Stimulated activated CD4-positive, alpha-beta T cell treated with anti-CD3 and anti-CD28 coated beads, Interleukin-15, amount 100 ng/mL, for 48 hours (primary cell): ENCODE results near the gene SOX5.
"Not testable (repeated sequence)": the region's sequence is repeated elsewhere in the genome, so short reads cannot be mapped to it uniquely, and the experiment has no call there.

Source experiments
- DNase-seq, 2 donors: peaks; one replicate each; pipeline ENCODE4 v3.0.0-alpha.2; 2020; ENCODE audit warnings: low read depth in 2 of 2

The SOX5 gene

DNA sequence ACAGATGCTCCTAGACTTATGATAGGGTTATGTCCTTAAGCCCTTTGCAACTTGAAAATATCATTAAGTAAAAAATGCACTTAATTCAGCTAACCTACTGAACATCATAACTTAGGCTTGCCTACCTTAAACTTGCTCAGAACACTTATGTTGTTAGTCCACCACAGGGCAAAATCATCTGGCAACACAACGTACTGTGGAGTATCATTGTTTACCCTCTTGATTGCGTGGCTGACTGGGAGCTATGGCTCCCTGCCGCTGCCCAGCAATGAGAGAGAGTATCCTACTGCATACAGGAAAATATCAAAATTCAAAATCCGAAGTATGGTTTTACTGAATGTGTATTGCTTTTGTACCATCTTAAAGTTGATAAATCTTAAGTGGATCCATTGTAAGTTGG lies 105.5 kb downstream of the SOX5 start:
- DNase-seq: no peak

DNA sequence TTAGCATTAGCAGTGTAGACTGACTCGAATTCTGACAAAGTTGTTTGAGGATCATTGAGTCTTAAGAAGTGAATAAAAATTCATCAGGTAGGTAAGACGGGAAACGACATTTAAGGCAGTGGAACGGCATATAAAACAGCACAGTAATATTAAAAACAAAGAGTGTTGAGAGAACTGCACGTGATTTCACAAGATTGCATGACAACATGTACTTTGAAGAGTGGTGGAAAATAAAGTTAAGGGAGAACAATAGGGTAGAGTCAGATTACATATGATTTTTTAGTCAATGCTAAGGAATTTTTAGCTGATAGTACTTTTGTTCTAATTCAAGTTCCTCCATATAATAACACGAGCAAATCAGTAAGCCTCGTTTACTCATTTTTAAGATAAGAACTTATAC lies 115.4 kb downstream of the SOX5 start:
- no peak for DNase-seq

DNA sequence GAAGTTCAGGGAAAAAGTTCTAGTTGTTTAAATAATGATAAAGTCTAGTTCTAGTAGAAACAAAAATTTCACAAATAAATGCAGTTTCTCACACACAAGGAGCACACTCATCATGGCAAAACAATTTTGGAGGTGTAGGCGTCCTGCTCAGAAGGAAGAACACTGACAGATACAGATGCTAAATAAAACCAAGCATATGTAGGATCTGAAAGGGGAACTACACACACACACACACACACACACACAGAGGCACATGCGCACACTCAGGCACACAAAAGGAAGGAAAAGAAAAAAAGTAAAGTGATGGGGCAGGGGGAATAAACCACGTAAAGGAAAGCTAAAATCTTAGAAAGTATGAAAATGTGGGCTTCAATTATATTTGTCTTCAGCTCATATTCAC lies 117.7 kb downstream of the SOX5 start:
- no peak for DNase-seq

DNA sequence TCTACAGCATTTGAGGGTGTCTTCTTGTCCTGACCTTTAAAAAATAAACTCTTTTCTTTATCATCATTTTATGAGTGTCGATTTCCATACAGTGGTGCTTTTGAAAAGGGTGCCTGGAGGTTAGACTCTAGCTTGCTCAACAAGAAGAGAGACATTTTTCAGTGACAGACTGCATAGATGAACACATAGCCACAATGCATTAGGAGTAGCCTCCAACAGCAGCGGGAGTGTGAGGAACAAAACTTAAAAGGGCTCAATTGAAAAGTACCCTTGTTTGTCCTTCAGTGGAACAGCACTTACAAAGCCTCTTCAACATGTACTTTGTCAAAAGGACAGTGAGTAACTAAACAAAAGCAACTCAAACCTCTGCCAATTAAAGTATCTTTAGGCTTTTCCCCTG lies 119.3 kb downstream of the SOX5 start:
- no peak for DNase-seq

DNA sequence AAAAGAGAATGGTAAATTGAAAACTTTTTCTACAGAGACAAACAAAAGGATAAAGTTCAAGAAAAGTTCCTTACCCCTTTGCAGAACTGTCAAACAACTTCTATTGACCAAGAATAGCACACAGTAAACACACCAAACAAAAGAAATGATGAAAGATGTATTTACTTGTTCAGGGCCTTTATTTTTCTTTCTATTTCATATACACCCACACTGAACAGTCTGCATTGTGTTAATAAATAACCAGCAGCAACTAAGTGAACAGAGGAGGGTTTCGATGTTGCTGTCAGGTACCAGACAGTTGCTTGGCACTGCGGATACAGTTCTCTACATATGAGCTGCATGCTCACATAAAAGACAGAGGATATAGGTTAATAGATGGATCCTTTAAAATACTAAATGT lies 122.1 kb downstream of the SOX5 start:
- no peak for DNase-seq

DNA sequence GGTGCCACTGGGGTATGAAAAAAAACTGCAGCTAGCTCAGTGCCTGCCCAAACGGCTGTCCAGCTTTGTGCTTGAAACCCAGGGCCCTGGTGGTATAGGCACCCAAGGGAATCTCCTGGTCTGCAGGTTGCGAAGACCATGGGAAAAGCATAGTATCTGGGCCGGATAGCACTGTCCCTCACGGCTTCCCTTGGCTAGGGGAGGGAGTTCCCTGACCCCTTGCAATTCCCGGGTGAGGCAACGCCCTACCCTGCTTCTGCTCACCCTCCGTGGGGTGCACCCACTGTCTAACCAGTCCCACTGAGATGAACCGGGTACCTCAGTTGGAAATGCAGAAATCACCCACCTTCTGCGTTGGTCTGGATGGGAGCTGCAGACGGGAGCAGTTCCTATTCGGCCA lies 124.3 kb downstream of the SOX5 start:
- DNase-seq: not testable (repeated sequence)

DNA sequence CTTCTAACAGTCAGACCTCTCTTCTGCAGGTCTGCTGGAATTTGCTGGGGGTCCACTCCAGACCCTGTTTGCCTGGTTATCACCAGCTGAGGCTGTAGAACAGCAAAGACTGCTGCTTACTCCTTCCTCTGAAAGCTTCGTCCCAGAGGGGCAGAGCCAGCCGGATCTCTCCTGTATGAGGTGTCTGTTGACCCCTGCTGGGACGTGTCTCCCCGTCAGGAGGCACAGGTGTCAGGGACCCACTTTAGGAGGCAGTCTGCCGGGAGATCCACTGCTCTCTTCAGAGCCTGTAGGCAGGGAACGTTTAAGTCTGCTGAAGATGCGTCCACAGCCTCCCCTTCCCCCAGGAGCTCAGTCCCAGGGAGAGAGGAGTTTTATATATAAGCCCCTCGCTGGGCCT lies 125.1 kb downstream of the SOX5 start:
- DNase-seq: no peak

DNA sequence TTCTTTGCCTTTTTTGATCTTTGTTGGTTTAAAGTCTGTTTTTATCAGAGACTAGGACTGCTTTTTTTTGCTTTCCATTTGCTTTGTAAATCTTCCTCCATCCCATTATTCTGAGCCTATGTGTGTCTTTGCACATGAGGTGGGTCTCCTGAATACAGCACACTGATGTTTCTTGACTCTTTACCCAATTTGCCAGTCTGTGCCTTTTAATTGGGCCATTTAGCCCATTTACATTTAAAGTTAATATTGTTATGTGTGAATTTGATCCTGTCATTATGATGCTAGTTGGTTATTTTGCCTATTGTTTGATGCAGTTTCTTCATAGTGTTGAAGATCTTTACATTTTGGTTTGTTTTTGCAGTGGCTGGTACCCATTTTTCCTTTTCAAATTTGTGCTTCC lies 126.6 kb downstream of the SOX5 start:
- DNase-seq: not testable (repeated sequence)

DNA sequence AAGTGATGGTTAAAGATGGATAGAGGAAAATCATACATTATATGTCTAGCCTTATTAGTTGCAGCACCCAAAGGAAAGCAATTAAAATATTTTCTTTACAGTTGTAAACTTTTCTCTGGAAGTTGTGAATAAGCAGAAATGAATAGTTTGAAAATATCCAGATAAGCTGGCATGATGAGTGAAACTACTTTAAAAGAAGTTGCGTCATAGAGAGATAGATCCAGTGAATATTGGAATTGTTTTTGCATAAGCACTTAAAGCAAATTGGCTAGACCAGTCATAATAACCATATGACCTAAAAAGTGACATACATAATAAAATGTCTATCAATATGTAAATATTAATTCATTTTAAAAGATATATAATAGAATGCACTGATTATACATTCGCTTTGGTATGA lies 132.1 kb downstream of the SOX5 start:
- DNase-seq: no peak

DNA sequence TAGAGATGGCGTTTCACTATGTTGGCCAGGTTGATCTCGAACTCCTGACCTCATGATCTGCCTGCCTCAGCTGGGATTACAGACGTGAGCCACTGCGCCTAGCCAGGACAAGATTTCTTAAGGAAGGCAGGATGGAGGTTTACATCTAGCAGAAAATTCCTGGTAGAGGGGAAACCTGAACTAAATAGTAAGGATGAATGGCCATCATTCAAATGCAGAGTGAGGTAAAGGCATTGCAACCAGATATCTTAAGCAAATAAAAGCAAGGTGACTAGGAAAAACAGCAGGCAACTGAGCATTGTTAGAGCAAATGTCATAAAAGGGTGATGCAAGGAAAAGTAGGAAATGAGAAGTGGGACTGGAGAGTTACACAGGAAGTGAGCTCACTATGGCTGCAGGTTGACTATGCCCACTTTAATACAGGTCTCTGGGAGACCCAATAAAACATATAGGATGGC lies 133.0 kb downstream of the SOX5 start:
- DNase-seq: no peak

DNA sequence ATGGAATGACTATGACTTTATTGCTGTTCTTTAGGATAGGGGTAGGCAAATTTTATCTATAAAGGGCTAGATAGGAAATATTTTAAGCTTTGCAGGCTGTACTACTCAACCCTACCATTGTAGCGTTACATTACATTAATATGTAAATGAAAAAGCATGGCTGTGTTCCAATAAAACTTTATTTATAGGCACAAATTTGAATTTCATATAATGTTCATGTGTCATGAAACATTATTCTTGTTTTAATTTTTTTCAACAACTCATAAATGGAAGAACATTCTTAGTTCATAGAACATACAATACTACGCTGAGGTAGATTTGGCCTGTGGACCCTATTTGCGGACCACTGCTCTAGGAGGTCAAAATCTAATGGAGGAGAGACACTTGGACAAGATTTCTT lies 133.7 kb downstream of the SOX5 start:
- no peak for DNase-seq

DNA sequence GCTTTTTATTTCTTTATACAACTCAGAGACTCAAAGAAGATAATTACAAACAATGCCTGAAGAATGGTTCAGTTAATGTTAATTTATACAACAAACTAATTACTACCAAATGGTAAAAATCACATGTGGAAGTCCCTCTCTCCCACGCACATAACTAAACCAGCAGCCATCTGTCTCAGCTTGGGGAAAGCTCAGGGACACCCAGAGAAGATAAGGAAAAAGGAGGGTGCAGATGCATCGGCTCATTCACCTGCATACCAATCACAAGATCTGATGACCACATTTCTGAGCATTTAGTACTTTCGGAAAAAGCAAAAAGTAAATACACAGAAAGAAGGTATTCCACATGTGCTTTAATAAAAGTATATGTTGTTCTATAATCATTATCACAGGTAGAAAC lies 136.3 kb downstream of the SOX5 start:
- DNase-seq: no peak

DNA sequence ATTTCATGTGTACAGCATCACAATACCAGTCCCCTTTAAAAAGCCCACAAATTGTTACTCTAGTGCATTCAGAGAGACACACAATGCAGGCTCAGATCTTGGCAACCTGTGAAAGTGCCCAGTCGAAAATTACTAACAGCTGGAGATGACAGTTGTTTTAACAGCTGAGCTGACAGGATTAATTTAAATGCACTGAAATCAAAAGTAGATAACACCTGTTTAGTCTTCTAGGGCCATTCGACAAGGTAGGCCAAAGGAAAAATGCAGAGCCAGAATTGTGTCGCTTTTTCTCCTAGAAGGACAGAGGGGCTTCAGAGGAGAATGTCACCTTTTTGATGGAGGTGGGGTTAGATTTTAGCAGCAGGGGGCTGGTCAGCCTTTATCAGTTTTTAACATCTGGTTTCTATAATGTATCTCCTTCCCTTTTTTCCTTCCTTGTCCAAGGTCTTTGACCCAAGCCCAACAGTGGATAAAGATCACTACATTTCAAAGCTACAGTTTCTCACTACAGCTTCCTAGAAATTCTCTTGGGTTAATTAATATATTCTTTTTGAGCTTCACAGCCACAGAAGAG lies 139.1 kb downstream of the SOX5 start:
- DNase-seq: no peak

DNA sequence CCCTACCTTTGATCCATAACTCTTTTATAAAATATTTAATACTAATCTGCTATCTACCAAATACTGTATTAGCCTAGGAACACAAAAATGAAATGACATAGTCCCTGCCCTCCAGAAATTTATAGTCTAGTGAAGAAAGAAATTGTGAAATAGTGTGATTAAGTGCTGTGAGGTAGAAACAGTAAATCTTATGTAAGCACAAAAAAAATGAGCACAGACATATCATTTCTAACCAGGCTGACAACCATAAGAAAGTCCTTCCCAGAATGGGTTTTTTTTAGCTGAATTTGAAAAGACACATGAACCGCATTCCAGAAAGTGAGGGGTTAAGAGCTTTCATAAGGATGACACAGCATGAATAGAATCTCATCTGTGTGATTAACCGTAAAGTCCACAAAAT lies 145.9 kb downstream of the SOX5 start:
- no peak for DNase-seq

DNA sequence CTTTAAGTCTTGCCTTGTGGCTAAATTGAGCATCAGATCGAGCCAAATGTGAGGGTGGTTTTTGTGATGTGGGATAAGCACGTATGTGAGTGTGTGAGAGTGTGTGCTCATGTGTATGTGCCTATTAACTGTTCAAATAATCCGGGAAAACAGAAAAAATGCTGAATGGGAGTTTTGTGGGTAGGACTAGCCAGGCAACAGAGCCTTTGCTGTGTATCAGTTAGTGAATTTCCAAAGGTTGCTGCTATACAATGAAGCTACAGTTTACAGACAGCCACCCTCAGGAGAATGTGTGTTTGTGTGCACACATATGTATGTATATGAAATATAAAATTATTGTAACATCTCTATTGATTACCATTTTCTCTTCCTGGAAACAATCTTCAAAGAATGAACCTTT lies 154.0 kb downstream of the SOX5 start:
- DNase-seq: no peak

DNA sequence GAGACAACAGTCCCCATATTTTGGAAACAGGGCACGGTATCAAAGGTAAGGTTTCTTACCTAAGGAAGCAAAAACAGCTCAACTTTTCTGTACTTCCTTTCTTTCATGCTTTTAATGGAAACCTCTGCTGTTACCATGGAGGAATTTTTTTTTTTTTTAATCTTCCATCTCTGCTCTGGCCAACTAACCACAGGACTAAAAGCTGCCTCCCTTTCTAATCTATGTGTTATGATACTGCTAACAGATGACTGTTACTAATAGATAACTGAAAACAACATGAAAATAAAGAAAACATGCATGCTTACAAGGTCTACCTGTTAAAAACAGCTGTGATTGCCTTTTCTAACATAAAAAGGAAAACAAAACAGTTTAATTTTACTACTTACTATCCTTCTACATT lies 168.4 kb downstream of the SOX5 start:
- DNase-seq: no peak

DNA sequence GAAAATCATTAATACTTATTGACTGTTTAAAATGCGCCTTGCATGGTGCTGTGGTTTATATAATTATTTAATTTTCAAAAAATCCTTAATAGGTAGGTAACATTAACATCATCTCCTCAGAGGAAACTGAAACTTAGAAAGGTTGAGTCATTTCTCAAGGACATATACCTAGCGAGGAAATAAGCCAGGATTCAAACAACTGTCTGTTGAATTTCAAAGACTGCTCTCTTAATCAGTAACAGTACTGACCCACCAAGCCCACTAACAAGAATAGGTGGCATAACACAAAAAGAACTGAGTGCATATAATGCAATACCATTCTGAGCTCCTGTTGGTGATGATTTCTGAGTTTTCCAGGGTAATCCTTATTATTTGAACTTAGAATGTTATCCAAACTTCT lies 174.3 kb downstream of the SOX5 start:
- no peak for DNase-seq

DNA sequence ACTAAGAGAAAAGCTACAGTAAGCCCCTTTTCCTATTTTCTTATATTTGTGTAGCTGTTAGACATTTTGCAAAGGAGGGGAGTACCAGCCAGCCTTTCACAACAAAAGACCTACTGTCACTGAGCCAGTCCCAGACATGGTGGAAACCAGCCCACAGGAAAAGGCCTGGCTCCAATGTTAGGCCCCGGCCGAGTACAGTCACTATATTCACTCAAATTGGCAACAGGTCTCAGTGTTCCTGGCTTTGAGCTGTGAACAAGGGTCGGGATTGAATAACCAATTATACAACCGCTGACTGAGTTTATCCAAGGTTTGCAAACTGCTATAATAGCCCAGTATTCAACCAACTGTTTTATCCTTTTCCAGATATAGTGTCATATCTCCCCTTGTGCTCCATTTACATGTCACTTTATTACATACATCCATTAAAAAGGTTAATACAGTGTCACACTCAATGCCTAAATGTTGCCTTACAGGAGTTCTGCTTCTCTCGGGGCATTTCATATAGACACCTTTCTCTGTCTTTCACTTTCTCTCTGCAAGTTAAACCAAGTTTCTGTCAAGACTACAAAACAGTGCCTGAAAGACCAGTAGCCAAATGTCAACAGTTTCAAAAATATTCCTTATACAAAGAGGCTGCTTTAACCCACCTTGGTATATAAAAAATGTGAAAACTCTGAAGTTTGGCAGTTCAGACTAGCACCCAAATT lies 178.1 kb downstream of the SOX5 start:
- no peak for DNase-seq

DNA sequence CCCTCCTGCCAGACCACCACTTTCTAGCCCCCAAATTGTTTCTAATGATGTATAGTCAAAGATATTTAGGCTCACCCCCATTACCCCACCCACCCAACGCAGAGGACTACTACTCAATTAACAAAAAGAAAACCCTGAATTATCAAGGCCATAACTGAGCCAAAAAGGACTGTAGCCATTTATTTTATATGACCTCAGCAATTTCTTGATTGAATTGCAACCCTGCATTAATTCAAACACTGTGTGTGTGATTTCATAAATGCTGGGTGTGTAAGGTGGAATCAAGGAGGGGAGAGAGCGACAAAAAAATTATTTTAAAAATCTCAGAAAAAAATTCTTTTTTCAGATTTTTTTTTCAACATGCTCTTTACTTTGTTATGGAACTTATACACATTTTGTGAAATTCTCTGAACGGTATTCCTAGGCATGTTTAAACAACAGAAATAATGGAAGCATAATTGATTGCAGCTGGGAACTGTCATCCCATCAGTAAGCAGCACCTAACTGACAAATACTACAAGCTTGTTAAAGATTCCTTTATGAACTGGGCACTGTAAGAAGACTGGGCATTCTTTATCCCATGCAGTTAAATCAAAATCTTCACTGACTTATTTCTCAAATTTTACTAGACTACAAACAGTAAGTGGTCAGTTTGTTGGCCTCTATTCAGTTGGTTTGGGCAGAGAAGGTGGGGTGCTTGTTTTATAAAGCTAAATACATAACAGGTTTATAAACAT lies 179.1 kb downstream of the SOX5 start:
- no peak for DNase-seq

DNA sequence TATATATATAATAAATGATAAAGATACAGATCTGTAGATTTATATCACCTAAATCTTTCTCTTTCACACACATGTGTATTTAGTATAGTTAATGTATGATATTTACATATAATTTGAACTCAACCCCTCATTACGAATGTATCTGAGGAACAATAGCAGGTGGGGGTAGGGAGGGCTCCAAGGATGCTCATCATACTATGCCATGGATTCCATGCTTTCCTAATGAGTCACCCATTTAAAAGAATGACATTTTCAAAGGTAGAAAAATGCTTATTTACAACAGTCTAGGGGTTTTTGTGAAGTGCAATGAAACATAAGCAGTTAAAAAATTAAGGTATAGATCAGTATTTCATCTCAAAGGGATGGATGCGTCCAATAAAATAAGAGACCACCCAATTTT lies 181.6 kb downstream of the SOX5 start:
- no peak for DNase-seq

DNA sequence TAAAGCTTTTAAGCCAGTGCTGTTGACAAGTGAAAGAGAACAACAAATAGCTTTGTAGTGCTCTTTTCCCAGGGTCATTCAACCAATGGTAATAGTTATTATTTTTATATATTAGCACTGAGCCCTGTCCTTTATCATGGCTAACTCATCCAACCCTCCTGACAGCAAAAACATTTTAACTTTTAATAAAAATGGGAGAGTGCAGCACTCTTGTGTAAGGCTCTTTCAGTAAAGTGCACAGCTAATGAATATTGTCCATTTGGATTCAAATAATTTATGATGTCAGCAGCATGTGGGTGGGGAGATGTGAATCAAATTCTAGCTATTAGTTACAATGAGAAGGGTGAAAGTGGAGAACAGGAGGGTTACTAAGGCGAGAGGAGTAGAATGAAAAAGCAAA lies 185.7 kb downstream of the SOX5 start:
- no peak for DNase-seq

DNA sequence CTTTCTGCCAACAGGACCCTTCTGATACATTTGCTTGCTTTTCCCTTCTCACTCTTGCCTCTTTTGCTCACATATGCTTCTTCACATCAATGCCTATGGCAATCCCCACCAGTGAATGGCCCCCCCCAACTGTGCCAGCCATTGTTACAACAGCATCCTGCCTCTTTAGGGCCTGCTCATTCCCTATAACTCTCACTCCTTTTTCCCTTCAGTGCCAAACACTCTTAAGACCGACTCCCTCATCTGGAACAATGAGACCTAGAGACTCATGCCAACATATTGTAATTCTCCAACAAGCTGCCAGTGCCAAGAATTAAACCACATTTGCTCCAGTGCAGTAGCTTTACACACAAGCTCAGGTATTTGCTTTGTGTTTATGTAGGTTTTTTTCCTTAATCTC lies 189.0 kb downstream of the SOX5 start:
- DNase-seq: no peak

DNA sequence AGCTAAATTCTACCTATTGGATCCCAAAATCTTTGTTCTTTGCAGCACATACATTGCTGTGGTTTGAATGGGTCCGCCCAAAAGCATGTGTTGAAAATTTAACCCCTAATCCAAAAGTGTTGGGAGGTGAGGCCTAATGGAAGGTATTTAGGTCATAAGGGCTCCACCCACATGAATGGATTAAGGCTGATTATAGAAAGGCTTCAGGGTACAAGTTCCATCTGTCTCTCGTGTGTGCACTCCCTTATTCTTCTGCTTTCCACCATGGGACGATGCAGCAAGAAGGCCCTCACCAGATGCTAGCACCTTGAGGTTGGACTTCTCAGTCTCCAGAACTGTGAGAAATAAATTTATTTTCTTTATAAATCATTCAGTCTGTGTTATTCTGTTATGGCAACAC lies 190.9 kb downstream of the SOX5 start:
- DNase-seq: no peak
